Keratinocyte (primary cell): ENCODE results near the gene KRTAP5-3. TPM values are rescaled to one million over a fixed set of nuclear protein-coding genes. Genes with fewer than 3 reads are reported as not detected.

Source experiments
- DNase-seq: peaks from one replicate; pipeline ENCODE4 v3.0.0-alpha.2; 2011; ENCODE audit warnings: low read depth, missing footprints, low spot score
- FAIRE-seq: peaks from 2 replicates; lab custom pipeline; 2011; peaks lifted over from hg19 to GRCh38; lab: Jason Lieb, UNC
- H2AFZ ChIP-seq: 2 replicates; pipeline ENCODE4 v1.6.0; 2012; ENCODE audit warnings: low read length, control low read depth, inconsistent platforms; ENCODE audit not compliant: control insufficient read depth
- H3K27ac ChIP-seq: 2 replicates; pipeline ENCODE4 v1.5.1; 2011; ENCODE audit warnings: low read length; ENCODE audit not compliant: control insufficient read depth, insufficient read depth
- H3K27me3 ChIP-seq: 3 replicates; pipeline ENCODE4 v1.6.0; 2011; ENCODE audit warnings: low read length; ENCODE audit not compliant: control insufficient read depth, insufficient read depth; ENCODE audit errors: extremely low read depth
- H3K36me3 ChIP-seq, 2 experiments: 2 replicates in 1 of 2; 3 replicates in 1 of 2; pipeline ENCODE4 v1.5.1; 2011; ENCODE audit warnings: low read length in 2 of 2, mild to moderate bottlenecking in 1 of 2; ENCODE audit not compliant: control insufficient read depth in 2 of 2, insufficient read depth in 2 of 2; ENCODE audit errors: extremely low read depth in 1 of 2
- H3K4me1 ChIP-seq: 3 replicates; pipeline ENCODE4 v1.5.1; 2011; ENCODE audit warnings: low read length; ENCODE audit not compliant: control insufficient read depth, insufficient read depth; ENCODE audit errors: extremely low read depth
- H3K4me2 ChIP-seq: 3 replicates; pipeline ENCODE4 v1.6.0; 2011; ENCODE audit warnings: low read depth, low read length; ENCODE audit not compliant: control insufficient read depth, insufficient read depth; ENCODE audit errors: extremely low read depth
- H3K4me3 ChIP-seq, 3 experiments: fragments of 200-600 bp in 1 of 3; sonication (generic) in 1 of 3; 2 replicates in 2 of 3; 3 replicates in 1 of 3; pipeline ENCODE4 v1.5.1; 2011 to 2016; ENCODE audit warnings: low read length in 3 of 3, mild to moderate bottlenecking in 3 of 3, control low read depth in 2 of 3, inconsistent platforms in 1 of 3, low read depth in 1 of 3, mixed read lengths in 1 of 3, mixed run types in 1 of 3, moderate library complexity in 1 of 3; ENCODE audit not compliant: control insufficient read depth in 2 of 3, insufficient read depth in 2 of 3; ENCODE audit errors: extremely low read depth in 1 of 3
- H3K79me2 ChIP-seq: 2 replicates; pipeline ENCODE4 v1.6.0; 2012; ENCODE audit warnings: low read length; ENCODE audit not compliant: control insufficient read depth, insufficient read depth
- H3K9ac ChIP-seq: 3 replicates; pipeline ENCODE4 v1.6.0; 2011; ENCODE audit warnings: low read length; ENCODE audit not compliant: control insufficient read depth, insufficient read depth; ENCODE audit errors: extremely low read depth
- H3K9me1 ChIP-seq: 3 replicates; pipeline ENCODE4 v1.6.0; 2011; ENCODE audit warnings: low read length; ENCODE audit not compliant: control insufficient read depth, insufficient read depth; ENCODE audit errors: extremely low read depth
- H3K9me3 ChIP-seq: 2 replicates; pipeline ENCODE4 v1.5.1; 2012; ENCODE audit warnings: low read depth, low read length; ENCODE audit not compliant: control insufficient read depth
- H4K20me1 ChIP-seq: 3 replicates; pipeline ENCODE4 v1.6.0; 2011; ENCODE audit warnings: low read length; ENCODE audit not compliant: control insufficient read depth, insufficient read depth; ENCODE audit errors: extremely low read depth
- EZH2 ChIP-seq: IDR thresholded peaks from one replicate; pipeline ENCODE4 v1.6.1; 2012; ENCODE audit warnings: inconsistent platforms, mild to moderate bottlenecking, low read length, moderate library complexity
- dilution Hi-C: fragments of 300-500 bp; cut with MboI; formaldehyde crosslinking; loops from one replicate; pipeline ENCODE4 v1.7.0; 2020; ENCODE audit warnings: low sequenced_read_pairs; ENCODE audit not compliant: extremely low pct_ligation_motif_present
- polyA plus RNA-seq, 5 experiments: library from polyadenylated mRNA; depleted of rRNA in 3 of 5; stranded (reverse) in 3 of 5; stranded (forward) in 1 of 5; unstranded in 1 of 5; fragments of >200 nt; gene quantifications; 1 replicate in 1 of 5; 2 replicates in 3 of 5; 3 replicates in 1 of 5; pipeline versions ENCODE4 v1.2.1 to v1.2.3, GENCODE V29; 2011 to 2012; ENCODE audit warnings: missing spikeins in 2 of 5, low read depth in 1 of 5, low replicate concordance in 1 of 5
- TF ChIP-seq, protein P1 (sequence below), 3 experiments: IDR thresholded peaks in 1 of 3; conservative IDR thresholded peaks in 1 of 3; optimal IDR thresholded peaks in 1 of 3; 2 replicates in 2 of 3; 3 replicates in 1 of 3; pipeline versions ENCODE3 to v1.5.1; 2011; ENCODE audit warnings: low read length in 3 of 3, mild to moderate bottlenecking in 3 of 3, moderate library complexity in 2 of 3, control low read depth in 1 of 3, inconsistent platforms in 1 of 3; ENCODE audit not compliant: insufficient read depth in 2 of 3; ENCODE audit errors: extremely low read depth in 1 of 3

Gene KRTAP5-3
- polyA plus RNA-seq, 1 donor (not counting 4 experiments of a cell fraction or from before 2014, with no cell fraction given): not detected

DNA sequence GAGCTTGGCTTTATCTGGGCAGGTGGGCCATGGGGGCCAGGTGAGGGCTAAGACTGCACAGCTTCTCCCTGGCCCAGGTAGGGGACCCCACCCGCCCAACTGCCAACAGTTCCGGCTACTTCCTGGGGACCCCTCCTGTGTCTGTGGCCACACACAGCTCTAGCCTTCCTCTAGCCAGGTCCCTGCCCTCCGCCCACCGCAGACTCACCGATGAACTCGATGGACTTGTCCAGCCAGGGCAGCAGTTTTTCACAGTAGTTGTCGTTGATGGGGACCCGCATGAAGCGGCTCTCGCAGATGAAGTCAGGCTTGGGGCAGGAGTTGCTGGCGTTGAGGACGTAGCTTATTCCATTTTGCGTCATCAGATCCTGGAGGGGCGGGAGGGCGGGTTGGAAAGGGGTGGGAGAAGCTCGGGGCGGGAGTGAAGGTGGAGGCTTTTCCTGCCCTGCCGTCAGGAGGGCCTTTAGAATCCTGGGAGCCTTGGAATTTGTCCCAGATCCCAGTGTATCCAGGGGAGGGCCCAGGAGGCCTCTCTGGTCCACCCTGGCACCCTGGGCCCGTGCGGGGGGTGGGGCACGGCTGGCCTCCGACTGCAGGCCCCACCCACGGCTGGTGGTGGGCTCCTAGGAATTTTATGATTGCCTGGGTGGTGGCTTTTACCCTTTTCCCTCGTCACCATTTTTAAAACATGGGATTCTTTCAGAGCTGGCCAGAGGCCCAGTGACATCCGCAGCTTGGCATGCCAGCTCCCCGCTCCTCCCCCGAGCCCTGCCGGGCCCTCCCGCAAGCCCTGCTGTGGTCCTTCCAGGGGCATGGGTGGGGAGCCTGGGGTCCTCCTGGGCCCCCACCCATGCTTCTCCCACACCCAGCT, 50.1 kb downstream of the KRTAP5-3 start:
- peaks cover 11% of the 10 kb centered on the region for H3K4me1 ChIP-seq
- DNase-seq: no peak
- no peak for FAIRE-seq
- no peaks in the 10 kb centered on the region for H4K20me1 ChIP-seq
- H3K36me3 ChIP-seq: peaks cover 0 to 2% of the 10 kb centered on the region in 2 experiments
- H3K79me2 ChIP-seq: no peaks in the 10 kb centered on the region
- no peak overlapping the region for H3K9ac ChIP-seq
- no peaks in the 10 kb centered on the region for H3K9me3 ChIP-seq
- no peak overlapping the region for H3K4me3 ChIP-seq
- TF ChIP-seq, protein P1, sequence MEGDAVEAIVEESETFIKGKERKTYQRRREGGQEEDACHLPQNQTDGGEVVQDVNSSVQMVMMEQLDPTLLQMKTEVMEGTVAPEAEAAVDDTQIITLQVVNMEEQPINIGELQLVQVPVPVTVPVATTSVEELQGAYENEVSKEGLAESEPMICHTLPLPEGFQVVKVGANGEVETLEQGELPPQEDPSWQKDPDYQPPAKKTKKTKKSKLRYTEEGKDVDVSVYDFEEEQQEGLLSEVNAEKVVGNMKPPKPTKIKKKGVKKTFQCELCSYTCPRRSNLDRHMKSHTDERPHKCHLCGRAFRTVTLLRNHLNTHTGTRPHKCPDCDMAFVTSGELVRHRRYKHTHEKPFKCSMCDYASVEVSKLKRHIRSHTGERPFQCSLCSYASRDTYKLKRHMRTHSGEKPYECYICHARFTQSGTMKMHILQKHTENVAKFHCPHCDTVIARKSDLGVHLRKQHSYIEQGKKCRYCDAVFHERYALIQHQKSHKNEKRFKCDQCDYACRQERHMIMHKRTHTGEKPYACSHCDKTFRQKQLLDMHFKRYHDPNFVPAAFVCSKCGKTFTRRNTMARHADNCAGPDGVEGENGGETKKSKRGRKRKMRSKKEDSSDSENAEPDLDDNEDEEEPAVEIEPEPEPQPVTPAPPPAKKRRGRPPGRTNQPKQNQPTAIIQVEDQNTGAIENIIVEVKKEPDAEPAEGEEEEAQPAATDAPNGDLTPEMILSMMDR (optimal IDR thresholded peaks at IDR 0.05 in 1 of 3, IDR thresholded peaks at IDR 0.05 in 1 of 3, conservative IDR thresholded peaks at IDR 0.05 in 1 of 3; ENCODE audit: extremely low read depth in 1 of 3, insufficient read depth in 2 of 3, low read length in 3 of 3): no peak
- no peak for TF ChIP-seq EZH2
- no peak overlapping the region for H3K27ac ChIP-seq
- H2AFZ ChIP-seq: no peak overlapping the region
- dilution Hi-C loops: no loop called here
- H3K27me3 ChIP-seq: no peaks in the 10 kb centered on the region
- no peaks in the 10 kb centered on the region for H3K9me1 ChIP-seq
- no peak overlapping the region for H3K4me2 ChIP-seq

Other genes with a start within 250 kb of the KRTAP5-3 start
- gene BRSK2, start 218.5 kb downstream of the KRTAP5-3 start, polyA plus RNA-seq: 0.09 to 0.85 TPM (median 0.20 TPM) in 3 replicates
- gene MOB2, start 121.7 kb downstream of the KRTAP5-3 start, polyA plus RNA-seq: 33.7 to 61.9 TPM (median 37.7 TPM) in 3 replicates
- 0.58 to 1.7 TPM (median 1.3 TPM) in 3 replicates for gene DUSP8, start 36.2 kb downstream of the KRTAP5-3 start, polyA plus RNA-seq
- not detected in 3 replicates for gene KRTAP5-1, start 23.2 kb downstream of the KRTAP5-3 start, polyA plus RNA-seq
- gene KRTAP5-2, start 10.2 kb downstream of the KRTAP5-3 start, polyA plus RNA-seq: not detected in 3 replicates
- gene KRTAP5-4, start 13.7 kb upstream of the KRTAP5-3 start, polyA plus RNA-seq: not detected in 3 replicates
- gene KRTAP5-5, start 21.3 kb upstream of the KRTAP5-3 start, polyA plus RNA-seq: not detected in 3 replicates
- gene KRTAP5-6, start 88.7 kb upstream of the KRTAP5-3 start, polyA plus RNA-seq: not detected in 3 replicates
- gene IFITM10, start 142.1 kb upstream of the KRTAP5-3 start, polyA plus RNA-seq: 0.03 to 0.18 TPM (median 0.14 TPM) in 3 replicates
- gene CTSD, start 155.5 kb upstream of the KRTAP5-3 start, polyA plus RNA-seq: 152 to 353 TPM (median 215 TPM) in 3 replicates
- gene SYT8, start 226.5 kb upstream of the KRTAP5-3 start, polyA plus RNA-seq: 19.3 to 26.4 TPM (median 22.3 TPM) in 3 replicates
- gene TNNI2, start 230.5 kb upstream of the KRTAP5-3 start, polyA plus RNA-seq: 7.5 to 10.7 TPM (median 9.4 TPM) in 3 replicates
- 0.94 to 1.5 TPM (median 0.95 TPM) in 3 replicates for gene LSP1, start 244.6 kb upstream of the KRTAP5-3 start, polyA plus RNA-seq